Spleen (tissue), 7 donors: ENCODE measurements around the gene UST.

Experiments
- CTCF ChIP-seq, 11 experiments: fragments of 200-600 bp in 7 of 11; fragments of 450-650 bp in 4 of 11; sonication (generic) in 4 of 11; IDR thresholded peaks in 8 of 11; conservative IDR thresholded peaks in 3 of 11; 1 replicate in 7 of 11; 2 replicates in 4 of 11; pipeline versions ENCODE4 v1.4.0 to v1.8.0; 2016 to 2021; ENCODE audit warnings: antibody characterized with exemption in 11 of 11, inconsistent platforms in 4 of 11, mild to moderate bottlenecking in 1 of 11
- POLR2A ChIP-seq, 3 donors: fragments of 450-650 bp; IDR thresholded peaks; one replicate each; pipeline ENCODE4 v1.5.1; 2017; ENCODE audit warnings: antibody characterized with exemption in 3 of 3, mild to moderate bottlenecking in 1 of 3
- POLR2AphosphoS5 ChIP-seq, 3 donors: sonication (generic); formaldehyde crosslinking; IDR thresholded peaks; one replicate each; pipeline ENCODE4 v1.5.1; 2017; ENCODE audit warnings: antibody characterized with exemption in 3 of 3
- donor health status: DM: no; HTN: no; CAD: no; lungs with moderate emphysema.
- donor health status: DM: no; HTN: no; CAD: no.
- donor health status: DM: no; HTN: no; CAD: no.

- TF ChIP-seq CTCF (IDR thresholded peaks at IDR 0.05 in 8 of 11, conservative IDR thresholded peaks at IDR 0.05 in 3 of 11) (no peak), POLR2A (IDR thresholded peaks at IDR 0.05) (no peak), POLR2AphosphoS5 (IDR thresholded peaks at IDR 0.05) (no peak)
Observed at GRCh38 chr6:149111556-149112115, 364.8 kb downstream of the UST start.
